ENCODE results near the gene TMEM9. TPM values are rescaled to one million over a fixed set of nuclear protein-coding genes. Genes with fewer than 3 reads are reported as not detected.

The TMEM9 gene
- total RNA-seq, 2 experiments from 2014 or later = 28.7 to 30.6 TPM

DNA sequence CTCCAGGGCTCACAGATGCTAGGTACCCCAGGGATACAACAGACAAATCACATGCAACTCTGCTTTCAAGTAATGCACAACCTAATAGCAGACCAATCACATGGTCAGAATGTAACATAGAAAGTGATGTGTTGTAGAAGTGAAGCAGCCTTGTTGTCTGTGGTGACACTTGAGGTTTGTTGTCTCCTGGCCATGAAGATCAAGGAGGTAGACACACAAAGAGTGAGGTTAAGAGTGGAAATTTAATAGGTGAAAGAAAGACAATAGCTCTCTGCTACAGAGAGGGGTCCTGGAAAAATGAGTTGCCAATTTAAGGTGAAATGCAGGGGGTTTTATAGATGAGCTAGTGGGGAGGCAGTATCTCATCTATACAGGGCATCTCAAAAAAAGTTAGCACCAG lies 2.5 kb upstream of the TMEM9 start:
- no peaks in the 10 kb centered on the region for H3K9me3 Mint-ChIP-seq
- ChIA-PET POLR2A (interaction anchor here (4.8 kb wide), 1 partner anchor 14 kb away, joined by 24 read pairs; no protein-coding TSS in a partner anchor), CTCF (interaction anchor here (1.0 to 2.1 kb wide), 3 partner anchors 10 to 66 kb away, joined by 3 to 8 read pairs (median 3); no protein-coding TSS in a partner anchor)
- H3K4me3 Mint-ChIP-seq = no peak overlapping the region
- intact Hi-C loops (cut with micrococcal nuclease) = no loop called here
- DNase-seq (no peak), ATAC-seq (no peak)
- TF ChIP-seq, protein P1, sequence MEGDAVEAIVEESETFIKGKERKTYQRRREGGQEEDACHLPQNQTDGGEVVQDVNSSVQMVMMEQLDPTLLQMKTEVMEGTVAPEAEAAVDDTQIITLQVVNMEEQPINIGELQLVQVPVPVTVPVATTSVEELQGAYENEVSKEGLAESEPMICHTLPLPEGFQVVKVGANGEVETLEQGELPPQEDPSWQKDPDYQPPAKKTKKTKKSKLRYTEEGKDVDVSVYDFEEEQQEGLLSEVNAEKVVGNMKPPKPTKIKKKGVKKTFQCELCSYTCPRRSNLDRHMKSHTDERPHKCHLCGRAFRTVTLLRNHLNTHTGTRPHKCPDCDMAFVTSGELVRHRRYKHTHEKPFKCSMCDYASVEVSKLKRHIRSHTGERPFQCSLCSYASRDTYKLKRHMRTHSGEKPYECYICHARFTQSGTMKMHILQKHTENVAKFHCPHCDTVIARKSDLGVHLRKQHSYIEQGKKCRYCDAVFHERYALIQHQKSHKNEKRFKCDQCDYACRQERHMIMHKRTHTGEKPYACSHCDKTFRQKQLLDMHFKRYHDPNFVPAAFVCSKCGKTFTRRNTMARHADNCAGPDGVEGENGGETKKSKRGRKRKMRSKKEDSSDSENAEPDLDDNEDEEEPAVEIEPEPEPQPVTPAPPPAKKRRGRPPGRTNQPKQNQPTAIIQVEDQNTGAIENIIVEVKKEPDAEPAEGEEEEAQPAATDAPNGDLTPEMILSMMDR (IDR thresholded peaks at IDR 0.05) = no peak
- H3K27ac Mint-ChIP-seq = no peak overlapping the region
- H3K27me3 Mint-ChIP-seq = peaks cover 18% of the 10 kb centered on the region
- H3K36me3 Mint-ChIP-seq (ENCODE audit: low read depth) = no peaks in the 10 kb centered on the region
- H3K4me1 Mint-ChIP-seq (ENCODE audit: low read depth) = peaks cover 17% of the 10 kb centered on the region

DNA sequence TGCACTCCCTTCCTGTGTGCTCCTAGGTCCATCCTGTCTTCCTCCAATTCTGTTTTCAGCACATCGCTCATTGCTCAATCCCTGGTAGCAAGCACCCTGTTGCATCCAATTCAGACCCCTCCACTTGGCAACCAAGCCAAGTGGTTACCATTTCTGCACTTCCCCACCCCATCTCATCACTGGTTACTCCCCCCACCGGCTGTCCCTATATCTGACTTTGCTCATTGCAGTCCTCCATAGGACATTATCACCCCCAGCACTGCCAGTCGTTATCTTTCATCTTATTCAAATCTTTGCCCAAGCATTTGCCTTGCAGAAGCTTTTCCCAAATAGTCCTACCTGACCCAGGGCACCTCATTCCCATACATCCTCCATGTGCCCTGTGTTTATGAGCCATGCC lies 2.1 kb upstream of the TMEM9 start:
- TF ChIP-seq, protein P1 (IDR thresholded peaks at IDR 0.05) = no peak
- Mint-ChIP-seq H3K36me3 (ENCODE audit: low read depth) (no peaks in the 10 kb centered on the region), H3K9me3 (no peaks in the 10 kb centered on the region), H3K27ac (no peak overlapping the region), H3K27me3 (peaks cover 18% of the 10 kb centered on the region), H3K4me3 (no peak overlapping the region), H3K4me1 (ENCODE audit: low read depth) (peaks cover 17% of the 10 kb centered on the region)
- no peak for DNase-seq
- intact Hi-C loops (cut with micrococcal nuclease) = no loop called here
- CTCF ChIA-PET = interaction anchor here (1.0 to 2.1 kb wide), 3 partner anchors 10 to 37 kb away, joined by 3 to 8 read pairs (median 4); no protein-coding TSS in a partner anchor
- POLR2A ChIA-PET = interaction anchor here (4.8 kb wide), 1 partner anchor 14 kb away, joined by 24 read pairs; no protein-coding TSS in a partner anchor
- no peak for ATAC-seq

DNA sequence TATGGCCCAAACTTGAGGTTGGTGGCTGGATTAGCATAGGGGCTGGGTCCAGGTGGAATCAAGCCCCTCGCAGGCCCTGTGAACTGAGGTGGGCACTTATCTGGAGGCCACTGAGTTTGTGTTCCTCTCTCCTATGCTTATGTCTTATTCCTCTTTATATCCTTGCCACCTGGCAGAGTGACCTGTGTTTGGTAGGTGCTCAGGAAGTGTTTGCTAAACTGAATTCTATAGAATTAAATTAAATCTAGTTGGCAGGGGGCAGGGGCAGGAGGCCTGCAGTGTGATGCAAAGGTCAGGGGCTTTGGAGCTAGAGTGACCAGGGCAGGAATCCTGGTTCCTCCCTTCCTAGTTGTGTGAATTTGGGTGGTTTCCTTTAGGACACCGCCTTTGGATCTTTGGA lies 1.1 kb upstream of the TMEM9 start:
- ATAC-seq = no peak
- H3K4me1 Mint-ChIP-seq (ENCODE audit: low read depth) = peaks cover 17% of the 10 kb centered on the region
- H3K27ac Mint-ChIP-seq = no peak overlapping the region
- peaks cover 17% of the 10 kb centered on the region for H3K27me3 Mint-ChIP-seq
- POLR2A ChIA-PET = interaction anchor here (0.9 to 4.8 kb wide), 3 partner anchors 9 to 130 kb away, joined by 3 to 24 read pairs (median 3); no protein-coding TSS in a partner anchor
- H3K9me3 Mint-ChIP-seq = no peaks in the 10 kb centered on the region
- no peak overlapping the region for H3K4me3 Mint-ChIP-seq
- TF ChIP-seq, protein P1 (IDR thresholded peaks at IDR 0.05) = no peak
- no peak for DNase-seq
- peaks cover 6% of the 10 kb centered on the region for H3K36me3 Mint-ChIP-seq (ENCODE audit: low read depth)
- CTCF ChIA-PET = interaction anchor here (1.3 to 2.1 kb wide), 3 partner anchors 14 to 36 kb away, joined by 4 to 8 read pairs (median 4); no protein-coding TSS in a partner anchor
- intact Hi-C loops (cut with micrococcal nuclease) = no loop called here

DNA sequence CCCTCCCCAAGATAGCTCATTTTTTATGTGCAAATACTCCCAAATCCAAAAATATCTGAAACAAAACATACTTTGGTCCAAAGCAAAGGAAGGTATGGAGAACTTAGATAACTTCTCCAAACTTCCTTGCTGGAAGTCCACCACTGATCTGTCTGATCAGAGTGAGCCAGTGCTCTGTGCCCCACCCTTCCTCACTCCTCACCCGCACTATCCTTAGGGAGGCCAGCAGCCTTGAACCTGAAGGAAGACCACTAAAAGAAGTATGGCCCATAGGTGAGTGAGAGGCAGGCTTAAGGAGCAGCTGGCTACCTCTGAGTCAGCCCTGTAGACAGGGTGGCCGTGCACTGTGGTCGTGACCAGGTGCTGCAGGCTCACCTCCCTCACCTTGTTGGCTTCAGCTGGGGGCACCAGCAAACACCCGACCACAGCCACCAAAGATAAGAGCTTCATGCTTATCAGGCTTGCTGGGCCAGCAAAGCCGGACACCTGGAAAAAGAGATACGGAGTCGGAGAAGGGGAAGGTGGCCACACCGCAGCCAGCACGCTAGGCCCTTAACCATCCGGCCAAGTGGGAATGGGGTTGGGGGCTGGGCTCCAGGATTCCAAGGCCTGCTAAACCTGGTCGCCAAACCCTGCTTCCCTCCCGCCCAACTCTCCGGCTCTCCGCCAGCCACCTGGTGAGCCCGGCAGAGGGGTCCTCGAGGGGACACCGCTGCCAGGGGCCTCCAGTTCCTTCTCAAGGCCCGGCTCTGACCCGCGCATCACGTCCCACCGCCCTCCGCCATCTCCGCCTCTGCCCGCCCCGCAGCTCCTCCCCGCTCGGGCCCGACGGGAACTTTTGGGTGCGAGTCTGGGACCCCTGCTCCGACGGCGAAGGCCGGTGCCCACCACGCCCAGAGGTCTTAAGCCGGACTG lies 543 bp downstream of the TMEM9 start:
- no peaks in the 10 kb centered on the region for H3K9me3 Mint-ChIP-seq
- CTCF ChIA-PET = interaction anchor here (0.8 to 2.4 kb wide), 10 partner anchors 12 to 174 kb away, joined by 3 to 13 read pairs (median 4); no protein-coding TSS in a partner anchor
- POLR2A ChIA-PET = interaction anchor here (0.7 to 4.8 kb wide), 7 partner anchors 11 to 138 kb away, joined by 3 to 24 read pairs (median 4); no protein-coding TSS in a partner anchor
- ATAC-seq (peak; percentile 83), DNase-seq (no peak)
- TF ChIP-seq, protein P1 (IDR thresholded peaks at IDR 0.05) = no peak
- H3K27me3 Mint-ChIP-seq = peaks cover 11% of the 10 kb centered on the region
- peak overlapping the region; percentile 80 for H3K4me3 Mint-ChIP-seq
- intact Hi-C loops (cut with micrococcal nuclease) = no loop called here
- peak overlapping the region; percentile 73 for H3K27ac Mint-ChIP-seq
- peaks cover 14% of the 10 kb centered on the region for H3K36me3 Mint-ChIP-seq (ENCODE audit: low read depth)
- H3K4me1 Mint-ChIP-seq (ENCODE audit: low read depth) = peaks cover 17% of the 10 kb centered on the region
